ENCODE data around the gene DCUN1D4.

DCUN1D4 gene

DNA sequence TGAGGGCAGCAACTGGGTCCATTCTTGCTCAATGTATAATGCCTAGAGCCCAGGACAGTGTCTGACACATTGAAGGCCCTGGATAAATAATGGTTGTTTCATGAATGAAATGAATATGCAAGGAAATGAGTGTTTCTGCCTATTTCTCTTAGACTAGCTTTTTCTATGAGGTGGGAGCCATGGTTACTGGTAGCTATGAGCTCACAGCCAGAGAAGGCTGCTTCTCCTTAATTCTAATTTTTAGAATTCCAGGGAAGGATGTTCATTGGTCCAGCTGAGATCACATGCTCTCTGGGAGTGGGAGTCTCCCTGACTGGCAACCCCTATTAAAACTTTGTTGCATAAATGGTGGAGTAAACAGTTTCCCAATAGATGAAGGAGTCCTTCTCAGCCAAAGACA lies 9.7 kb upstream of the DCUN1D4 start:
- H3K4me3 ChIP-seq (ENCODE audit: low read depth, low read length): no peak overlapping the region
- H3K27me3 ChIP-seq: no peaks in the 10 kb centered on the region
- peaks cover 25% of the 10 kb centered on the region for H3K4me1 ChIP-seq
- H3K36me3 ChIP-seq: no peaks in the 10 kb centered on the region
- H3K9me3 ChIP-seq: no peaks in the 10 kb centered on the region
- no peak for DNase-seq
- TF ChIP-seq, protein P1, sequence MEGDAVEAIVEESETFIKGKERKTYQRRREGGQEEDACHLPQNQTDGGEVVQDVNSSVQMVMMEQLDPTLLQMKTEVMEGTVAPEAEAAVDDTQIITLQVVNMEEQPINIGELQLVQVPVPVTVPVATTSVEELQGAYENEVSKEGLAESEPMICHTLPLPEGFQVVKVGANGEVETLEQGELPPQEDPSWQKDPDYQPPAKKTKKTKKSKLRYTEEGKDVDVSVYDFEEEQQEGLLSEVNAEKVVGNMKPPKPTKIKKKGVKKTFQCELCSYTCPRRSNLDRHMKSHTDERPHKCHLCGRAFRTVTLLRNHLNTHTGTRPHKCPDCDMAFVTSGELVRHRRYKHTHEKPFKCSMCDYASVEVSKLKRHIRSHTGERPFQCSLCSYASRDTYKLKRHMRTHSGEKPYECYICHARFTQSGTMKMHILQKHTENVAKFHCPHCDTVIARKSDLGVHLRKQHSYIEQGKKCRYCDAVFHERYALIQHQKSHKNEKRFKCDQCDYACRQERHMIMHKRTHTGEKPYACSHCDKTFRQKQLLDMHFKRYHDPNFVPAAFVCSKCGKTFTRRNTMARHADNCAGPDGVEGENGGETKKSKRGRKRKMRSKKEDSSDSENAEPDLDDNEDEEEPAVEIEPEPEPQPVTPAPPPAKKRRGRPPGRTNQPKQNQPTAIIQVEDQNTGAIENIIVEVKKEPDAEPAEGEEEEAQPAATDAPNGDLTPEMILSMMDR (IDR thresholded peaks at IDR 0.05; ENCODE audit: low read depth, low read length): no peak

DNA sequence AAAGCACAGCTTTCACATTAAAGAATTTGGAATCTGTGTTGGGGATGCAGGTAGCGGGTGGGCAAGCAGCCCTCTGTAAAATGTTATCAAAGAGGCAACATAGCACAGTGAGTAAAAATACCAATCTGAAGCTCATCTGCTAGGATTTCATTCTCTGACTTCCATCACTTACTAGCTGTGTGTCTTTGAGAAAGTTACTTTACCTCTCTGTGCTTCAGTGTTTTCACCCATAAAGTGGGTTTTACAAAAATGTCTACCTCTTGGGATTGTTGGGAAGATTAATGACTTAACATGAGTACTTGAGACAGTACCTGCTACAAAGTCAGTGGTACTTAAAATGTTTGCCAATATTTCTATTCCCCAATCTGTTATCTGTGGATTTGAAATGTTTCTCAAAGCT lies 7.9 kb upstream of the DCUN1D4 start:
- Histone ChIP-seq H3K4me1 (peaks cover 25% of the 10 kb centered on the region), H3K4me3 (ENCODE audit: low read depth, low read length) (no peak overlapping the region)
- TF ChIP-seq, protein P1 (IDR thresholded peaks at IDR 0.05; ENCODE audit: low read depth, low read length): no peak

DNA sequence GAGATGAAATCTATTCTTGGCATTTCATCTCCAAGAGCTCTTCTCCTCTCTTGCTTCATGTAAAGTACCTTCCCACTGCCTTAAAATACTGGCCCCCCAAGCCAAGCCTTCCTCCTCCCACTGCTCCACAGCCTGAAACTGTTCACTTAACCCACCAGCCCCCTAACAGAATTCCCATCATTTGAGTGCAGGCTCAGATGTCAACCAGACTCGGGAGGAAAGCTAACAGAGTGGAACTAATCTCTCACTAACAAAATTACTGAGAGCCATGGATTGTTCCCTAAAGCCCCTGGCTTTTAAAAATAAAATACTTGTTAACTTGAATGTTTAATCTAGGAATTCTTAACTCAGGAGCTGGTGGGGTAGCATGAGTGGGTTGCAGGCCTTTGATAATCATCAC lies 7.1 kb upstream of the DCUN1D4 start:
- Histone ChIP-seq H3K27me3 (no peaks in the 10 kb centered on the region), H3K36me3 (no peaks in the 10 kb centered on the region), H3K9me3 (no peaks in the 10 kb centered on the region), H3K4me3 (ENCODE audit: low read depth, low read length) (no peak overlapping the region), H3K4me1 (peaks cover 25% of the 10 kb centered on the region)
- TF ChIP-seq, protein P1 (IDR thresholded peaks at IDR 0.05; ENCODE audit: low read depth, low read length): no peak
- peak; percentile 65 for DNase-seq

More for the DNA sequence above, 7.9 kb upstream of the DCUN1D4 start:
- Histone ChIP-seq H3K27me3 (no peaks in the 10 kb centered on the region), H3K9me3 (no peaks in the 10 kb centered on the region), H3K36me3 (no peaks in the 10 kb centered on the region)
- no peak for DNase-seq

DNA sequence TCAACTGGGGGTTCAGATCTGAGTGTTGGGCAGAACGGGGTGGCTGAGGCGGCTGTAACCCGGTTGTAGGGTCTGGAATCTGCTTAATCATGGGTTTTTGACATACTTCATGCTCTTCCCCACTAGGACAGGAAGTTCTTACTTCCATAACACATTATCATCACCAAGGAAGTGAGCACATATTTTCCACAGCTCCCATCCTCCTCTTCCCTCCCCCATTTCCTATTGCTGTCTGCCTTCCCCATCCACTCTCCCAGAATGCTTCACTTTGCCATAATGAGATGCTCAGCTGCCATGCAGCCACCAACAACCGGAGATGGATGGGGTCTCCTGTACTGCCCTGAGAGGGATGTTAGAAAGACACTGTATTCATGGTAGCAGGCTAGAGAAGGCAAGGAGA lies 6.4 kb upstream of the DCUN1D4 start:
- no peaks in the 10 kb centered on the region for H3K36me3 ChIP-seq
- peaks cover 23% of the 10 kb centered on the region for H3K4me1 ChIP-seq
- H3K9me3 ChIP-seq: no peaks in the 10 kb centered on the region
- no peak overlapping the region for H3K4me3 ChIP-seq (ENCODE audit: low read depth, low read length)
- H3K27me3 ChIP-seq: no peaks in the 10 kb centered on the region
- DNase-seq: peak; percentile 51
- TF ChIP-seq, protein P1 (IDR thresholded peaks at IDR 0.05; ENCODE audit: low read depth, low read length): no peak

DNA sequence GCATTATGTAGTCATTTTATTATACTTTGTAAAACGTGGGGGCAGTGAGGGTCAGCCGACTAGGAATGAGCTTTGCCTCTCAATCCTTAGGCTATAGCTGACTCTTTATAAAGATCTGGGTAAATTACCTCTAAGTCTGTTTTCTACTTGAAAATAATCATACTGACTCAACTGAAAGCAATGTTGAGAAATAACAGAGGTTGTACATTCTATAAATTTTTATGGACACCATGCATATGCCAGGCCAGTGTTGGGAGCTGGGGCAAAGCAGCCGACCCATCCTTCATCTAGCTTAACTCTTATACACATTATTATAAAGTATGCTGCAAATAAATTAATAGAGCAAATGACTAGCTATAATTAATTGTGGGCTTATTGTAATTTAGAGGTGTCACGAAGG lies 2.2 kb upstream of the DCUN1D4 start:
- TF ChIP-seq, protein P1 (IDR thresholded peaks at IDR 0.05; ENCODE audit: low read depth, low read length): no peak
- no peaks in the 10 kb centered on the region for H3K36me3 ChIP-seq
- H3K4me1 ChIP-seq: peaks cover 13% of the 10 kb centered on the region
- DNase-seq: no peak
- no peaks in the 10 kb centered on the region for H3K27me3 ChIP-seq
- H3K9me3 ChIP-seq: no peaks in the 10 kb centered on the region
- H3K4me3 ChIP-seq (ENCODE audit: low read depth, low read length): no peak overlapping the region

DNA sequence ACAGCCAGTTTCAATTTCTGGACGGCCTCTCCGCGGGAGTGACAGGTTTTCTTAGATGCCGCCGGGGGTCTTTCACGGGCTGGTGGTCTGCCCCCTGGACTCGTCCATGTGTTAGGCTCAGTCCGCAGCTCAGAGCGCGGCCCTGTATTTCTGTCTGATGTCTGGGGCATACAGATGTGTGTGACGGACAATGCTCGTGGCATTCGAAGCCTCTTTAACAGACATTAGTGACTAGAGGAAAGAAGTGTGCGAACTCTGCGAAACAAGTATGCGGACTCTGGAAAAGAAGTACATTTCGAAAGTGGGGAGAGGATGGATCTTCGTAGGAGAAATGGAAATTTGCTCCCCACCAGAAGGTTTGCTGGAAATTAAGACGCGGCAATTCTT lies 793 bp upstream of the DCUN1D4 start:
- Histone ChIP-seq H3K4me1 (peaks cover 1% of the 10 kb centered on the region), H3K4me3 (ENCODE audit: low read depth, low read length) (peak overlapping the region; percentile 91), H3K36me3 (no peaks in the 10 kb centered on the region), H3K9me3 (no peaks in the 10 kb centered on the region), H3K27me3 (no peaks in the 10 kb centered on the region)
- DNase-seq: peak; percentile 45
- TF ChIP-seq, protein P1 (IDR thresholded peaks at IDR 0.05; ENCODE audit: low read depth, low read length): no peak

Measured in BE2C (cell line).